Fibroblast of mammary gland (primary cell): ENCODE results near the gene CHST11.

ENCODE experiments used
- DNase-seq: peaks from one replicate; pipeline ENCODE4 v3.0.0-alpha.2; 2010; ENCODE audit warnings: low read depth
- H3K4me3 ChIP-seq: 2 replicates; pipeline ENCODE4 v1.5.1; 2011; ENCODE audit warnings: low read depth, mild to moderate bottlenecking, low read length, moderate library complexity; ENCODE audit not compliant: control insufficient read depth
- TF ChIP-seq, protein P1 (sequence below): conservative IDR thresholded peaks from 2 replicates; pipeline ENCODE4 v1.5.1; 2011; ENCODE audit warnings: low read depth, low read length, inconsistent platforms; ENCODE audit not compliant: control insufficient read depth, insufficient read depth

Gene CHST11

GRCh38 chr12:104486943-104487819, 30.4 kb downstream of the CHST11 start:
- no peak for DNase-seq
- no peak overlapping the region for H3K4me3 ChIP-seq
- TF ChIP-seq, protein P1, sequence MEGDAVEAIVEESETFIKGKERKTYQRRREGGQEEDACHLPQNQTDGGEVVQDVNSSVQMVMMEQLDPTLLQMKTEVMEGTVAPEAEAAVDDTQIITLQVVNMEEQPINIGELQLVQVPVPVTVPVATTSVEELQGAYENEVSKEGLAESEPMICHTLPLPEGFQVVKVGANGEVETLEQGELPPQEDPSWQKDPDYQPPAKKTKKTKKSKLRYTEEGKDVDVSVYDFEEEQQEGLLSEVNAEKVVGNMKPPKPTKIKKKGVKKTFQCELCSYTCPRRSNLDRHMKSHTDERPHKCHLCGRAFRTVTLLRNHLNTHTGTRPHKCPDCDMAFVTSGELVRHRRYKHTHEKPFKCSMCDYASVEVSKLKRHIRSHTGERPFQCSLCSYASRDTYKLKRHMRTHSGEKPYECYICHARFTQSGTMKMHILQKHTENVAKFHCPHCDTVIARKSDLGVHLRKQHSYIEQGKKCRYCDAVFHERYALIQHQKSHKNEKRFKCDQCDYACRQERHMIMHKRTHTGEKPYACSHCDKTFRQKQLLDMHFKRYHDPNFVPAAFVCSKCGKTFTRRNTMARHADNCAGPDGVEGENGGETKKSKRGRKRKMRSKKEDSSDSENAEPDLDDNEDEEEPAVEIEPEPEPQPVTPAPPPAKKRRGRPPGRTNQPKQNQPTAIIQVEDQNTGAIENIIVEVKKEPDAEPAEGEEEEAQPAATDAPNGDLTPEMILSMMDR = no peak

GRCh38 chr12:104488374-104488773, 31.6 kb downstream of the CHST11 start:
- no peak for DNase-seq
- TF ChIP-seq, protein P1 = no peak
- H3K4me3 ChIP-seq = no peak overlapping the region

DNA sequence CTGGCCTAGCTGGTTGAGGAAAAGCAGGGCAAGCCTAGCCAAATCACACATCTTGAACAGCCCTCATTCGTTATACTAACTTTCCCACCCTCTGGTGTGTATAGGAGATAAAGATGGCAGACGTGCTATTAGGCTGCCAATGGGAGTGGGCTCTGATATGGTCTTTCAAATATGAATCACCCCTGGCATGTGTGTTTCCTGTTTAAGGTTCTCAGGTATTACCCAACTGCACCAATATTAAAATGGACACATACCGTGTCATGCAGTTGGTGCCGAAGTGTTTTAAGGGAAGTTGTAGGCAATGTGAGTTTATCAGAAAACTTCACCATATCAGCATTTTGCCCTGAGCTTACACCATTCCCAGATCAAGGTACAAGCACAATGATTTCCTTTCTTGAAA, 33.4 kb downstream of the CHST11 start:
- DNase-seq = no peak
- TF ChIP-seq, protein P1 = no peak
- no peak overlapping the region for H3K4me3 ChIP-seq

- no peak for DNase-seq
- TF ChIP-seq, protein P1 = no peak
- H3K4me3 ChIP-seq = no peak overlapping the region
Measured at GRCh38 chr12:104490850-104491249, 34.1 kb downstream of the CHST11 start.

GRCh38 chr12:104493496-104493895, 36.7 kb downstream of the CHST11 start:
- peak; percentile 49 for DNase-seq

GRCh38 chr12:104494137-104494792, 37.5 kb downstream of the CHST11 start:
- no peak overlapping the region for H3K4me3 ChIP-seq
- peak; percentile 87 for DNase-seq
- TF ChIP-seq, protein P1 = no peak

More at GRCh38 chr12:104493496-104493895, 36.7 kb downstream of the CHST11 start:
- no peak overlapping the region for H3K4me3 ChIP-seq
- TF ChIP-seq, protein P1 = no peak
